Subcutaneous preadipocyte (primary cell): ENCODE measurements around the gene EDN2. TPM values are rescaled to one million over a fixed set of nuclear protein-coding genes. Genes with fewer than 3 reads are reported as not detected.

ENCODE experiments used
- small RNA-seq: library from RNA; depleted of rRNA; stranded (forward); fragments of <200 nt; gene quantifications from one replicate; pipeline ENCODE3, GENCODE V24; 2012
- total RNA-seq: library from RNA; depleted of rRNA; stranded (reverse); fragments of >200 nt; gene quantifications from 2 replicates; pipeline ENCODE4 v1.2.3, GENCODE V29; 2012

Gene EDN2
- total RNA-seq: not detected in 2 replicates

DNA sequence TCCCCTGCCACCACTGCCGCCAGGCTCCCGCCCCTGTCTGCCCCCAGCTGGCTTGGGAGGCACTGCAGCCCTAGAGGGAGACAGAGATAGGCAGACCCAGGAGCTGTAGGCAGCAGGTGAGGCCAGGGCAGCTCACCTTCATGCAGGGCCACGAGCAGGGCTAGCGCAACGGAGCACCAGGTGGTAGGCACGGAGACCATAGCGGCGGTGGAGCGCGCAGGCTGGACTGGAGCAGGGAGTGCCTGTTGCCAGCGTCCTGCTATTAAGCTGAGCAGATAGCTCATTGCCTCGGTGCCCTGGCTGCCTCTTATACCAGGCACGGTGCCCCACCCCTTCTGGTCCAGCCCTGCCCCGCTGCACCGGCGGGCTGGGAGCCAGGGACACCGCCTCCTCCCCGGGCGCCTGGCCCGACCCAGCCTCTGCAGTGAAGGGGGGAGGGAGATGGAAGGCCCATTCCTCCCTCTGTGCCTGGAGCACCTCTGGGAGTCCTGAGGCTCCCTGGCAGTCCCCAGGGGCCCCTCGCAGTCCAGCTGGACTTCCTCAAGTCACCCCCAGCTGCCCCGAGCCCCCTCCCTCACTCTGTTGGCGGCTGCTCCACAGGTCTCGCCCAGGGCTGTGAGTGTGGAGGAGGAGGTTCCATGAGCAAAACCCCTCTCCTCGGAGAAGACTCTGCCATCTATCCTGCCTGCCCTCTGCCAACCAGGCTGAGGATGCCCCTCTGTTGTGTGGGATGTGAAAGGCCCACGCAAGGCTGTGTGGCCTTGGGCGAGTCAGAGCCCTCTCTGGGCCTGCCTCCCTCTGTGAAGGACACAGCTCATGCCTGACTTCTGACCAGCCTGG is at the start of gene EDN2:
Gene EDN2 (minus strand): TSS at position 282 of the 840 bp plus-strand sequence. CDS start 82 bp downstream, at position 200.

Small RNAs within 50 kb of the gene (small RNA-seq; reads per million reads assigned to genes)
- not detected for gene RNA5SP45

Other genes starting within 250 kb of the EDN2 start
- 10.3 and 16.6 TPM in 2 replicates for gene SCMH1, start 242.4 kb downstream of the EDN2 start, total RNA-seq
- under 0.01 TPM in 1 of 2 replicates, not detected in the other for gene FOXO6, start 123.2 kb downstream of the EDN2 start, total RNA-seq